GM08714 (cell line): ENCODE measurements around the gene PXDN.
"Not testable (repeated sequence)": the region's sequence is repeated elsewhere in the genome, so short reads cannot be mapped to it uniquely, and the experiment has no call there.

Source experiments
- H3K4me3 ChIP-seq: fragments of 200-500 bp; sonication (Bioruptor generic); 2 replicates; pipeline ENCODE4 v1.5.1; 2014; ENCODE audit warnings: mild to moderate bottlenecking, low read length, inconsistent platforms
- ZNF274 ChIP-seq: IDR thresholded peaks from 2 replicates; pipeline ENCODE4 v1.6.1; 2012; ENCODE audit warnings: mild to moderate bottlenecking, low read depth, low read length

PXDN gene

GRCh38 chr2:1744151-1744445 lies 217 bp downstream of the PXDN start:
- peak overlapping the region; percentile 42 for H3K4me3 ChIP-seq
- no peak for TF ChIP-seq ZNF274

GRCh38 chr2:1743396-1744150 lies 742 bp downstream of the PXDN start:
- no peak for TF ChIP-seq ZNF274
- peak overlapping the region; percentile 42 for H3K4me3 ChIP-seq

GRCh38 chr2:1742681-1743395 lies 1.5 kb downstream of the PXDN start:
- no peak for TF ChIP-seq ZNF274
- H3K4me3 ChIP-seq, result peak overlapping the region; percentile 42; the same call in 1 of the 2 replicates

GRCh38 chr2:1742301-1742680 lies 2.0 kb downstream of the PXDN start:
- no peak overlapping the region; the same call in 1 of the 2 replicates for H3K4me3 ChIP-seq
- no peak for TF ChIP-seq ZNF274

- TF ChIP-seq ZNF274, result no peak
- no peak overlapping the region for H3K4me3 ChIP-seq
Measured at GRCh38 chr2:1741851-1742250, 2.5 kb downstream of the PXDN start.

- no peak for TF ChIP-seq ZNF274
Measured at GRCh38 chr2:1740716-1741589, 3.4 kb downstream of the PXDN start.

GRCh38 chr2:1739961-1740715 lies 4.2 kb downstream of the PXDN start:
- TF ChIP-seq ZNF274, result no peak

More at GRCh38 chr2:1740716-1741589, 3.4 kb downstream of the PXDN start:
- no peak overlapping the region for H3K4me3 ChIP-seq

GRCh38 chr2:1739322-1739957 lies 4.9 kb downstream of the PXDN start:
- no peak overlapping the region for H3K4me3 ChIP-seq
- no peak for TF ChIP-seq ZNF274

More at GRCh38 chr2:1739961-1740715, 4.2 kb downstream of the PXDN start:
- H3K4me3 ChIP-seq, result no peak overlapping the region

- TF ChIP-seq ZNF274, result no peak
- H3K4me3 ChIP-seq, result no peak overlapping the region
Measured at GRCh38 chr2:1738646-1739302, 5.5 kb downstream of the PXDN start.

- no peak for TF ChIP-seq ZNF274
- H3K4me3 ChIP-seq, result no peak overlapping the region
Measured at GRCh38 chr2:1738163-1738562, 6.2 kb downstream of the PXDN start.

GRCh38 chr2:1736997-1737480 lies 7.3 kb downstream of the PXDN start:
- TF ChIP-seq ZNF274, result no peak
- no peak overlapping the region for H3K4me3 ChIP-seq

- no peak for TF ChIP-seq ZNF274
- no peak overlapping the region for H3K4me3 ChIP-seq
Measured at GRCh38 chr2:1736045-1736444, 8.3 kb downstream of the PXDN start.

- not testable (repeated sequence) for H3K4me3 ChIP-seq
Measured at GRCh38 chr2:1733298-1733697, 11.0 kb downstream of the PXDN start.
